NK-92 (cell line): ENCODE measurements around the gene CENPP.

ENCODE experiments used
- DNase-seq: peaks from one replicate; lab custom pipeline; 2025; ENCODE audit not compliant: unreplicated experiment; lab: John Stamatoyannopoulos, UW

The CENPP gene

DNA sequence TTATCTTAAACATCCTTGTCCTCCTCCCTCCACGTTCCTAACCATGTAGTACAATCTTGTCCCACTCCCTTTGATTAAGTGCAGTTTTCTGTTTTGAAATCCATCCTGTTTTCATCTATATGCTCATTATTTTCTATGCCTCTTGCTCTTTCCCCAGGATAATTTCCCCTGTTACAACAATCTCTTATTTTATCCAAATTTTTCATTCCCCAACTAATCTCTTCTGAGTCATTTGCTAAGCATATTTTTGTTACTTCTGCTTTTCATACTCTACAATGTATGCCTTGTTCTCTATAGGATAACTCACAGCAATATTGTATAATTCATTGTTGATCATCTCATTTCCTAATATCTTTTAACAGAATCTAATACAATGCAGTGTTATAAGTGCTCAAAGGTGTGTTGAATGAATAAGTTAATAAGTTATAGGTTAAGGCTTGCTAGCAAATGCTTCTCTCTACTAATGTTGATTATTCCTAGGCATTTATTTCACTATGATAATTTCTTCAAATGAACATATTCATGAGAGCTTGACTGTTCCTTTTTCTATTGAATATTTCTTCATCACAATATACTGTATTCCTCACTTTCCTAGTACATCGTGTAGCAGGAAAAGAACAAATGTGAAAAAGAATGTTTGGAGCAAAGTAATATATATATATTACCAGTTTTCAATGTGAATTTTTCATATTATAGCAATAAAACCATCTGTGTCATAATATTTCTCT, 97.0 kb downstream of the CENPP start:
- DNase-seq = no peak

DNA sequence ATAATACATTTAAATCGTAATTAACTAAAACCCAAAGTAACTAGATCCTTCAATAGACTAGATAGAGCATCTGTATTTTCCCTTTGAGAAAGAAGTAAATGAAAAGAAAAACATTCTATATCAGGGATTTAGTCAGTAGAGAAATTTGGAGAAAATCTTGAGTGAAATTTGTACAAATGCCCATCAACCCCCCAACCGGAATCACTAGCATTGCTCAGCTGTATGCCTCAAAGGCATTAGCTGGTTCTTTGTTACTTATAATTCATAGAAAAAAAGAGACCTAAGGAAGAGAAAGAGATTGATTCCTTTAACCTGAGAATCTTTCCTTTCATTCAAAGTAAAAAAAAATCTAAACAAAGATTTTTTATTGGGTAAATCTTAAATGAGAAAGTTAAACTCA, 97.9 kb downstream of the CENPP start:
- no peak for DNase-seq

DNA sequence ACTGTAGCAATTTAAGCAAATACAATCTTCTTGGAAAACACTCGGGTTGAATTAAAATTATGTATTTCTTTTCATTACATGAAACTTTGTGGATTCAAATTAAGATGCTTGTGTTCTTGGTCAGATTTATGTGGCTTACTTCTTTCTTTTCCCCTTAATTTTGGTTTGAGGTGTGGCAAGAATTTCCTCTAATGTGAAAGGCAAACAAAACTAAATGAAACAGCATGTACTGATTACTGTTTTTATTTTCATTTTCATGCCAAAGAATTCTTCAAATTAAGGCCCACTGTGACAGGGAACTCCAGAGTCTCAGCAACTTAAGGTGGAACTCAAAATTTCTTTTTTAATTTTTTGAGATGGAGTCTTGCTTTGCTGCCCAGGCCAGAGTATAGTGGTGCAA, 98.6 kb downstream of the CENPP start, which contains the start of gene OMD:
OMD (minus strand) TSS at position 132 of the 400 bp plus-strand sequence. CDS start 6,913 bp downstream, outside the sequence.
- DNase-seq = no peak

DNA sequence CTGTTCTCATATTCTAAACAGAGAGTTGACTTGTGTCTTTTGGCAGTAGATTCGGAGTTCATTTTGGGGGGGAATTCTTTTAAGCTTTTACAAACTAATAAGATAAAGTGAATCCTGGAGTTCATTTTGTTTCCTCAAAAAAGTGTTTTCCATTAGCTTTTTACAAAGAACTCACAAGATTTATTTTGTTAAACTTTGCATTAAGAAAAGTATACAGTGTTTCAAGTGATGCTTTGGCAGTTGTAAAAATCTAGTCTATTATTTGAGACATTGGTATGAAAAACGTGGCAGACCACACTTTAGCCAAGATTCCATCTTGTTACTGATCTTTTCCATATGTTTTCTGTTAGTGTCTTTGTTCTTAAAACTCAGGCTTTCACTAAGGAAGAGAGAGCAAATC, 99.7 kb downstream of the CENPP start:
- DNase-seq = no peak

DNA sequence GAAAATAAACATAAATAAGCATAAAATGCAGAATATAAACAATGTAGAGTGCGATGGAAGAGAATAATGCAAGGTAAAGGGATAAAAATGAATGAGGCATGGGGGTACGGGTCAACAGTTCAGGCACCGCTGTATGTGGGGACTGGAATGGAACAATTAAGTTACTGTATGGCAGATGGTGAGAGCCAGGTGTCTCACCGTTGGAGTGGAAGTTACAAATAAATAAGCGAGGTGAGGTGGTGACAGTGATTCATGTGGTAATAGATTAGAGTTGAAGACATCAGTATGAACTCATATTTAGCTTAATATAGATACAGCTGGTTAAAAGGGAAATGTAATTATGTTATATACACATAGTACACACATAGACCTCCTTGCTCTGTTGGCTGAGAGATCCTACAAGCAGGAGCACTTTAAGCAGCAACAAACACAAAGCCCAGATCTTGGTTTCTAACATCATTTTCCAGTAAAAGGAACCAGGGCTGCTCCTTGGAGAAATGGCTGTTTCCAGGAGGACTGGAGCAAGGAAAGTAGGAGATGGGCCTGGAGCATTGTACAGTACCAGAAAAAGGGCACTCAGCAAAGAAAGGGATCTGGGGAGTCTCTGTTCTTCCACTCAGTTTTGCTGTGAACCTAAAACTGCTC, 100.9 kb downstream of the CENPP start:
- no peak for DNase-seq

DNA sequence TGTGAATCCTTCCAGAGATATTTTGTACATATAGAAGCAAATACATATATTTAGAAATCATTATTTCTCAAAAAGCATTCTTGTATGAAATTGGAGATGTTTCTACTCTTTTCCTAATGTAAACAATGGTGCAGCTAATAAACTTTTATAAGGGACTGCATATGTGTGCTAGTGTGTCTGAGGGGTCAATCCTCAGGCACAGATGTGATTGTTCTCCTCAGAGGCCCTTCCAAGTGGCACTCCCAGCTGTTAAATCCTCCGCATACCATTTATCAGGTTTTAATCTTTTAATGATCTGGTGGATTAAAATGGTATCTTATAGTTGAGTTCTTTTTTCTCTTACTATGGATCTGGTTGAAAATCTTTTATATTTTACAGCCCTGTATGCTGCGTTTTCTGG, 104.1 kb downstream of the CENPP start:
- no peak for DNase-seq

DNA sequence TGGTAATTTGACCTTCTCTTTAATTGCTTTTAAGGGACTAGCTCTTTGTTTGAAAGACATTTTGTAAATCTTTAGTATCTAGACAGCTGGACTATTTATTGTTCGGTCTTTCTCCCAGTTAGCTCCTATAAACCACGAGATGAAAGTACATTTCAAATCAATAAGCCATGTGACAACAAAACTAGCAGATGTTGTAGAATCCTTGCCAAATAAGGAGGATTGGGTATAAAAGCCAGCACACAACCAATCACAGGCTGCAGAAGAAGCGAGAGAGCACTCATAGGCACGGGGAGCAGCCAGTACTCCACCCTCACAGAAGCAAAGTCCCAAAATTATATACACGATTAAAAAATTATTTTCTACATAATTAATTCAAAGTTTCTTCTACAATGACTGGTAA, 106.6 kb downstream of the CENPP start:
- DNase-seq = no peak

DNA sequence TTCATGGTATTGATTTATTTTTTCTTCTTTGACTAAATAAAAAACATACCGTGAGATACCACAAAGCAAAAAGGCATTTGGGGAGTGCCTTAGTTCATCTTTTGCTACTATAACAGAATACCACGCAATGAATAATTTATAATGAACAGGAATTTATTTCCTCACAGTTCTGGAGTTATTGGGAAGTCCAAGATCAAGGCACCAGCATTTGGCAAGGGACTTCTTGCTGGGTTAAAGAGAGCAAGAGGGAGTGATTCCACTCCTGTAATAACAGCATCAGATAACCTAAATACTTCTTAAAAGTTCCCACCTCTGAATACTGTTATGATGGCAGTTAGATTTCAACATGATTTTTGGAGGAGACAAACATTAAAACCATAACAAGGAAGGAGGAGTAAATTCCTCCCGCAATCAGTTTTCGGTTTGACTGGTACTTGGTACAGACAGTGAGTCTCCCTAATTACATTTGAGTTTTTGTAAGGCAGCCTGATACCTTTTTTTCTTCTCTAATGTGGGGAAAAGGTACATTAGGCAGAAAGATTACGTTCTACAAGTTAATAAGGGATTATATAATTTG, 107.3 kb downstream of the CENPP start:
- no peak for DNase-seq

DNA sequence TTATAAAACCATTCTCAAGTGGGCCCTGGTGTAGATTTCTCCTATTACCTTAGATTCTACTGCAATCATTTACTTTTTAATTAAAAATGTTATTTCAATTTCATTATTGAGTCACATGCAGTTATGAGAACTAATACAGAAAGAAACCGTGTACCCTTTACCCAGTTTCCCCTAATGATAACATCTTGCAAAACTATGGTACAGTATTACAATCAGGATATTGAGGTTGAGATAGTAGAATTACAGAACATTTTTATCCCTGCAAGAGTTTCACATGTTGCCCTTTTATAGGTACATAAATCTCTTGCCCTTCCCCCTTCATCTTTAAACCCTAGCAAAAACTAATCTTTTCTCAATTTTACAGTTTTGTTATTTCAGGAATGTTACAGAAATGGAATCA, 109.5 kb downstream of the CENPP start:
- DNase-seq = no peak

DNA sequence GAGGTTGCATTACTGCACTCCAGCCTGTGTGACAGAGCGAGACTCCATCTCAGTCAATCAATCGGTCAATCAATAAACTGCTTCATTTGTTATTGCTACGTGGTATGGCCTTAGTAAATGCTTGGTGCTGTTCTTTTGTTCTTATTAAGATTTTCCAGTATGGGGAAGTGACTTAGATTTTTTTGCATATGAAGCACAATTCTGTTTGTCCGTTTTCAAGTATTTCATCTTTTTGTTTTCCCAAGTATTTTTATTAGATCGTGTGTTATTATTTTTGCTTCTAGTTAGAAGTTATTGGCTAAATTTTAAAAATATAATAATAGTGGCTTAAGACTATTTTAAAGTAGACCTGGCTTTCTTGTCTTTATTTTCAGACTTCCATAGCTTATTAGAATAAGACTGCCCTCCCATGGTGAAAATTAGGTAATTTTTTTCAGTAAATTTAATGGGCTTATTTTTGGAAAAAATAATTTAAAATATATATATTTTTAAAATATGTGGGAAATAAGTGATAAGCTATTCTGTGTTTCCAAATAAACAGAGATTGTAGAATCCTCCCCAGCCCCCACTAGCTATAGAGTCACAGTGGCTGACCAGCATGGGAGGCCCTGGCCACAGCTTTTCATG, 113.3 kb downstream of the CENPP start:
- no peak for DNase-seq

DNA sequence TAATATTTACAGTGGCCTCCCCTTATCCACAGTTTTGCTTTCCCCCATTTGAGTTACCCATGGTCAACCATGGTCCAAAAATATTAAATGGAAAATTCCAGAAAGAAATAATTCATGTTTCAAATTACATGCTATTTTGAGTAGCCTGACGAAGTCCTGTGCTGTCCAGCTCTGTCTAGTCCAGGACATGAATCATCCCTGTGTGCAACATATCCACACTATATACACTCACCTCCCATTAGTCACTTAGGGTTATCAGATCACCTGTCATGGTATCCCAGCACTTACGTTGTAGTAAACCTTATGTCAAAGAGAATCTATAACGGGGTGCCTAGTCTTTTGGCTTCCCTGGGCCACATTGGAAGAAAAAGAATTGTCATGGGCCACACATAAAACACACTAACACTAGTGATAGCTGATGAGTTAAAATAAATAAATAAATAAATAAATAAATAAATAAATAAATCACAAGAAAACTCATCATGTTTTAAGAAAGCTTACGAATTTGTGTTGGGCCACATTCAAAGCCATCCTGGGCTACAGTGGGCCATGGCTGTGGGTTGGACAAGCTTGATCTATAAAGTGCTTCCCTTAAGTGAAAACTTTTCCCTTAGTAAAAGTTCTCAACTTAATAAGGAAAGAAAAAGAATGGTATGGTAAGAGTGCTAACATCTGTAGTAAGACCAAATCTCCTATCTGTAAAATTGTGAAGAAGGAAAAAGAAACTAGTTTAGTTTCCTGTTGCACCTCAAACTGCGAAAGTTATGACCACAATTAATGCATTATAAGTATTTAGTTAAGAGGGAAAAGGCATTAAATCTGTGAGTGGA, 114.4 kb downstream of the CENPP start:
- DNase-seq = no peak

DNA sequence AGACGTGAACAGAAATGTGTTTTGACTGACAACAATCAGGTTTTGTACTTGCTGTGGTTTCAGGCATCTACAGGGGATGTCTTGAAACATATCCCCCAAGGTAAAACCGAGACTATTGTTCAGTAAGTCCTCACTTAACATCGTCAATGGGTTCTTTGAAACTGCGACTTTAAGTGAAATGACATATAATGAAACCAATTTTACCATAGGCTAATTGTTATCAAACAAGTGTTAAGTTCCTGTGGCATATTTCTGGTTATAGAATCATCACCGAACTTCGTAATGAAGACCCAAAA, 114.9 kb downstream of the CENPP start:
- no peak for DNase-seq

DNA sequence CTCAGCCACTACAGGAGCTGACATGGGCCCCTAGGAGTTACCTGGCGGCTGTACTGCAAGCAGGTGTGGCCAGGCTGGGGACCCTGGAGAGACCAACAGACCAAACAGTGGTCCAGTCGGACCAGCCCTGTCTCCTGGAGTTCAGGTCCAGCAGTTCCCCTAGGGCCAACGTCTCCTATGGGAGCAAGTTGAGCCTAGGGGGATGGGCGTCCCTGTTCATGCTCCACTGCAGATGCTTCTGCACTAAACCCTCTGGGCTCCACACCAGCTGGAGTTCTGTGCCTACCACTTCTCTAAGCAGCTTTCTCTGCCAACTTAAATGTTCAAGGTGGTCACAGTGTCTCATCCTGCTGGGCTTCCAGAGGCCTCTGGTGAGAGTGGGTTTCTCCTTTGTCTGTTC, 119.1 kb downstream of the CENPP start:
- DNase-seq = no peak

DNA sequence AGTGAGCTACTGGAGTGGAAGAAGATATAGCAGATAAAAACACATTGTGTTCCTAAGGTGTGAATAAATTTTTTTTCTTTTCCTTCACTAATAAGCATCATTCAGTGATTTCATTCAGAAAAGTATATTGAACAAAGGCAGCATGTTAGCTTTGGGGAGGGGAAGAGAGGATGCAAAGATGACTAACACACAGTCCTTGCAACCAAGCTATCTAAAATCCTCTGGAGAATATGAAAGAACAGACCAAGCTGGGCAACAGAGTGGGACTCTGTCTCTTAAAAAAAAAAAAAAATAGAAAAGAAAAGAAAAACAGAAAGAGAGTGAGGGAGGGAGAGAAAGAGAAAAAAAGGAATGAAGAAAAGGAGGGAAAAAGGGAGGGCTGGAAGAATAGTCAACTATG, 120.8 kb downstream of the CENPP start:
- no peak for DNase-seq

DNA sequence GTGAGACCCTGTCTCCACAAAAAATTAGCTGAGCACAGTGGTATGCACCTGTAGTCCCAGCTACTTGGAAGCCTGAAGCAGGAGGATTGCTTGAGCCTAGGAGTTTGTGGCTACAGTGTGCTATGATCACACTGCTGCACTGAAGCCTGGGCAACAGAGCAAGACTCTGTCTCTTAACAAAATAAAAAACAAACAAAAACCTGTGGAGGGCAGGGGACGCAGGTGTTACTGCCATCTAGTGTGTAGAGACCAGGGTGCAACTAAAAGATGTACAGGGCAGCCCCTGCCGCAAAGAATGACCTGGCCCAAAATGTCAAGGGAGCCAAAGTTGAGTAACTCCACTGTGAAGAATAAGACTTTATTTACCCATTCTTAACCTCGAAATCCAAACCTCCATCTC, 129.5 kb downstream of the CENPP start:
- DNase-seq = no peak

DNA sequence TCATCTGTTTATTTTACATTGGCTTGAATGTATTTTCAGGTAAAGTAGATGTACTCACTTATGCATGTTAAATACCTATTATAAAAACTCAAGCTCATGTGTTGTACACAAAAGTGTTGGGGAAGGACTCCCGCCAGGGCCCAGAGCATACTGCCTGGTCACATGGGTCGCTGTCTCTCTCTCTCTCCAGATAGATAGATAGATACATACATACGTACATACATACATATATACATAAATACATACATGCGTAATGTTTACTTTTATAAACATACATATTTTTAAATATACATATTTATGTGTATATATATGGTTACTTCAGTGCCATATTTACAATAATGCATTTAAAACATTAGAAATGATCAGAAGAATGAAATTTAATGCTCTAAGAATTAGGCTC, 131.8 kb downstream of the CENPP start:
- no peak for DNase-seq

DNA sequence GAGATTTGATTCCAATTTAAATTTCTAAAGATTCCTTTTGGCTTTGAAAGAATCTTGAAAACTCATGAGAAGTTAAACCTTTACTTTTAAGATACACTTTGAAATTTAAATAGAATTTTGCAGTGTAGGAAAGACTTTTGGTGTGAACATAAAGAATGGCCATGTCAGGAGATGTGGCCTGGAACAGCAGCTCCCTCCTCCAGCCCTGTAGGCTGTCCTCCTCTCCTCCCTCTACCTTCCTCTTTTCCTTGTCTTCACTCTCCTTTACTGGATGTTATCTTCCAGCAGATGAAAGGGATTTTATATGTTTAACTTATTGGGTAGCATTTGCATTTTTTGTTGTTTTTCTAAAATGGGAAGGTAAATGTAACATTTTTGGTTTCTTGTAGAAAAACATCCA, 137.6 kb downstream of the CENPP start:
- DNase-seq = no peak

DNA sequence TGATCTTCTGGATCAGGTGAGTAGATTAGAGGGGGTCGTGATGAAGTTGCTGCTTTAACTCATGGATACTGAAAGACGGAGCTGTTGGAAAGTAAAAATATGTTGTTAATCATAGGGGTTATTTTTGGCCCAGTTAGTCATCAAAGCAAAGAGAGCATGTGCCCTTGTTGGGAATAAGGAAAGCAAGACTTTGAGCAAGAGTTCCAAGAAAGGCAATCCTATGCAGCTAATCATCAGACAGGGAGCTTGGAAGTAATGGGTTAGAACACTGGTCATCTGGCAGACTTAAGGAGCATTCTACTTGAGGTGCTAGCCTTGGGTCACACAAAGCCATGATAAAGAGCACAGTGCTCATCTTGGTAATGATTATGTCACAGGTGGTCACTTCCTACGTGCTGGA, 138.2 kb downstream of the CENPP start:
- no peak for DNase-seq

DNA sequence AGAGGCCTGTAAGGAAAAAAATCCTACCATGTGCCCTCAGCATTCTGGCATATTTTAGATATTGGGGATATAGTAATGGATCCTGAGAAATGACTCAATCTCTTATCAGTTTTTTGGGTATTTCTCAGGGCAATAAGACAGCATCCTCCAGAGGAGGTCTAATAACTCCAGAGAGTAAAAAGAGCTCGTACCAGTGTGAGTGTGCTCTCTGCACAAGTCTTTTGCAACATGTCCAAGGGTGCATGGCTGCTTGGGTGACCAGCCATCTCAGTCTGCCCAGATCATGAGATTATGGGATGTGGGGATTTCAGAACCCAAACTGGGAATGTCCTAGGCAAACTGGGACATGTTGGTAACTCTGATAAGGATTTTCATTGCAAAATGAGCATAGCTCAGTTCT, 141.3 kb downstream of the CENPP start:
- DNase-seq = no peak

DNA sequence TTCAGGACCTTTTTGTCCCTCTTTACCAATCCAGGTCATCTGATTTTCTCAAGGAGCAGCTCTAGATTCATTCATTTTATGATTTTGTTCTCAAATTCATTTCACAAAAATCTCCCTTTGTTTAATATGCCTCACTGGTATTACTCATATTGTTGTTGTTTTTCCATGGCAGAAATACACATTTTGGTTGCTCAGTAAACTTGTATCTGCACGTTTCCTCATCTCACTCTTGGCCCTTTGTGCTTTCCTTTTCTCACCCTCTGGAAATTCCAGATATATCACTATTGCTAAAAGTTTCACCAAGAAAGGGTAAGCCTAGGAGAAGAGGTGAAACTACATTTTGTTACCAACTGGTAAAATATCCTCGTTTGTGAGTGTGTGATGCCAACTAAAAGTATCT, 141.8 kb downstream of the CENPP start:
- no peak for DNase-seq

DNA sequence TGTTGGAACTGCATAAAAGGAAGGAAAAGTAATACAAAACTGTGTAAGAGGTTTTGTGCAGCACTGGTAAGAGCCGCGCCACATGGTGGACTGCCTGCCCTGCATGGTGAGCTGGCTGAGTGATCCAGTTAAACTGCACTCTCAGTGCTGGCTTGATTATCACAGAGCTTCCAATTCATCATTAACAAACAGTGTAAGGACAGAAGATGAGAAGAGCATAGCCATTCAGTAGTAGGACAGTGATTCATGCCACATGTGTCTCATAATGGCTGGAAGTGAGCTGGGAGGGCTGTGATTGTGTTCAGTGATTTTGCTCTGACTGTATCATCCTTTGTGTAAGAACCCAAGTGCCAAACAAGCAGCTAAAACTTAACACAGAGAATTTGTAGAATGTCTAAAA, 142.5 kb downstream of the CENPP start:
- DNase-seq = no peak
